H9 (cell line): ENCODE results near the gene OPRL1. TPM values are rescaled to one million over a fixed set of nuclear protein-coding genes. Genes with fewer than 3 reads are reported as not detected.

Experiments
- DNase-seq: peaks from one replicate; pipeline ENCODE4 v3.0.0-alpha.2; 2017
- H2AFZ ChIP-seq: one replicate; pipeline ENCODE4 v1.6.1; 2013; ENCODE audit warnings: mild to moderate bottlenecking, low read length, control low read depth, moderate library complexity
- H2AK5ac ChIP-seq: 2 replicates; pipeline ENCODE4 v1.6.1; 2013; ENCODE audit warnings: low read length, control low read depth, mixed read lengths; ENCODE audit not compliant: insufficient read length
- H2BK120ac ChIP-seq: one replicate; pipeline ENCODE4 v1.6.1; 2013; ENCODE audit warnings: low read depth, mild to moderate bottlenecking, low read length, control low read depth, inconsistent platforms; ENCODE audit not compliant: poor library complexity, severe bottlenecking
- H2BK12ac ChIP-seq: 2 replicates; pipeline ENCODE4 v1.6.1; 2013; ENCODE audit warnings: low read length, control low read depth, mixed read lengths, low read depth; ENCODE audit not compliant: insufficient read length
- H2BK15ac ChIP-seq: 2 replicates; pipeline ENCODE4 v1.6.1; 2013; ENCODE audit warnings: low read depth, low read length, control low read depth
- H2BK20ac ChIP-seq: one replicate; pipeline ENCODE4 v1.6.1; 2013; ENCODE audit warnings: low read depth, mild to moderate bottlenecking, low read length, control low read depth, inconsistent platforms; ENCODE audit not compliant: poor library complexity, severe bottlenecking
- H2BK5ac ChIP-seq: 2 replicates; pipeline ENCODE4 v1.6.1; 2013; ENCODE audit warnings: low read length, control low read depth, mixed read lengths; ENCODE audit not compliant: insufficient read length
- H3K14ac ChIP-seq: 2 replicates; pipeline ENCODE4 v1.6.1; 2013; ENCODE audit warnings: low read length, control low read depth; ENCODE audit not compliant: insufficient read depth
- H3K18ac ChIP-seq: 2 replicates; pipeline ENCODE4 v1.6.1; 2013; ENCODE audit warnings: low read depth, mild to moderate bottlenecking, mixed read lengths, low read length, control low read depth; ENCODE audit not compliant: insufficient read length
- H3K23ac ChIP-seq: 2 replicates; pipeline ENCODE4 v1.6.1; 2013; ENCODE audit warnings: low read length, control low read depth, mixed read lengths, low read depth; ENCODE audit not compliant: insufficient read length
- H3K23me2 ChIP-seq: 2 replicates; pipeline ENCODE4 v1.6.1; 2013; ENCODE audit warnings: low read depth, mild to moderate bottlenecking, mixed read lengths, low read length, control low read depth; ENCODE audit not compliant: insufficient read length, poor library complexity, severe bottlenecking
- H3K27ac ChIP-seq: 2 replicates; pipeline ENCODE4 v1.5.1; 2013; ENCODE audit warnings: low read length, control low read depth, mixed read lengths, low read depth; ENCODE audit not compliant: insufficient read length
- H3K27me3 ChIP-seq: 2 replicates; pipeline ENCODE4 v1.6.1; 2013; ENCODE audit warnings: low read length, control low read depth, inconsistent platforms; ENCODE audit not compliant: insufficient read depth
- H3K4ac ChIP-seq: 2 replicates; pipeline ENCODE4 v1.6.1; 2013; ENCODE audit warnings: low read depth, mild to moderate bottlenecking, control low read depth, inconsistent platforms, low read length, moderate library complexity
- H3K4me1 ChIP-seq: 2 replicates; pipeline ENCODE4 v1.6.1; 2013; ENCODE audit warnings: low read length, control low read depth, inconsistent platforms; ENCODE audit not compliant: insufficient read depth
- H3K4me2 ChIP-seq: 2 replicates; pipeline ENCODE4 v1.6.1; 2013; ENCODE audit warnings: low read length, control low read depth, mixed read lengths; ENCODE audit not compliant: insufficient read length, insufficient read depth
- H3K56ac ChIP-seq: 2 replicates; pipeline ENCODE4 v1.6.1; 2013; ENCODE audit warnings: low read depth, mild to moderate bottlenecking, mixed read lengths, low read length, control low read depth; ENCODE audit not compliant: insufficient read length
- H3K79me1 ChIP-seq: 2 replicates; pipeline ENCODE4 v1.6.1; 2013; ENCODE audit warnings: low read depth, mild to moderate bottlenecking, moderate library complexity, low read length, control low read depth, inconsistent platforms; ENCODE audit not compliant: insufficient read depth, poor library complexity, severe bottlenecking
- H3K79me2 ChIP-seq: 2 replicates; pipeline ENCODE4 v1.6.1; 2013; ENCODE audit warnings: low read length, control low read depth, inconsistent platforms; ENCODE audit not compliant: insufficient read depth
- H3K9ac ChIP-seq: 2 replicates; pipeline ENCODE4 v1.6.1; 2013; ENCODE audit warnings: low read length, control low read depth, mixed read lengths; ENCODE audit not compliant: insufficient read length; ENCODE audit errors: extremely low read depth
- H3K9me3 ChIP-seq: one replicate; pipeline ENCODE4 v1.6.1; 2013; ENCODE audit warnings: low read depth, low read length, inconsistent platforms; ENCODE audit not compliant: control insufficient read depth
- H3T11ph ChIP-seq: one replicate; pipeline ENCODE4 v1.6.1; 2013; ENCODE audit warnings: mild to moderate bottlenecking, low read length, control low read depth, inconsistent platforms
- H4K20me1 ChIP-seq: one replicate; pipeline ENCODE4 v1.6.1; 2013; ENCODE audit not compliant: control insufficient read depth, insufficient read length, insufficient read depth
- H4K5ac ChIP-seq: 2 replicates; pipeline ENCODE4 v1.6.1; 2013; ENCODE audit warnings: low read depth, mild to moderate bottlenecking, mixed read lengths, low read length, control low read depth; ENCODE audit not compliant: insufficient read length
- H4K8ac ChIP-seq: replicated peaks from 2 replicates; pipeline ENCODE4 v1.6.1; 2013; ENCODE audit warnings: low read length, control low read depth, mixed read lengths, low read depth; ENCODE audit not compliant: insufficient read length
- H4K91ac ChIP-seq: 2 replicates; pipeline ENCODE4 v1.6.1; 2013; ENCODE audit warnings: low read depth, mild to moderate bottlenecking, moderate library complexity, mixed read lengths, low read length, control low read depth; ENCODE audit not compliant: insufficient read length
- H3K27ac Mint-ChIP-seq, 3 experiments: 2 replicates in 2 of 3; 3 replicates in 1 of 3; pipeline ENCODE4 v1.8.0; 2020 to 2021; ENCODE audit warnings: mixed read lengths in 3 of 3, mild to moderate bottlenecking in 1 of 3, moderate library complexity in 1 of 3
- H3K27me3 Mint-ChIP-seq: 2 replicates; pipeline ENCODE4 v1.8.0; 2021; ENCODE audit warnings: low read depth, mild to moderate bottlenecking, moderate library complexity, mixed read lengths
- H3K36me3 Mint-ChIP-seq, 3 experiments: 2 replicates in 2 of 3; 3 replicates in 1 of 3; pipeline ENCODE4 v1.8.0; 2020 to 2021; ENCODE audit warnings: low read depth in 3 of 3, mixed read lengths in 3 of 3; ENCODE audit not compliant: insufficient read depth in 1 of 3
- H3K4me1 Mint-ChIP-seq, 2 experiments: 2 replicates each; pipeline ENCODE4 v1.8.0; 2020; ENCODE audit warnings: mixed read lengths in 2 of 2
- H3K4me3 Mint-ChIP-seq, 2 experiments: 2 replicates in 1 of 2; 3 replicates in 1 of 2; pipeline ENCODE4 v1.8.0; 2020 to 2021; ENCODE audit warnings: mild to moderate bottlenecking in 2 of 2, mixed read lengths in 2 of 2, moderate library complexity in 1 of 2
- H3K9me3 Mint-ChIP-seq, 2 experiments: 2 replicates in 1 of 2; 3 replicates in 1 of 2; pipeline ENCODE4 v1.8.0; 2020; ENCODE audit warnings: mild to moderate bottlenecking in 2 of 2, mixed read lengths in 2 of 2, moderate library complexity in 1 of 2
- WGBS: extraction: QIAGEN DNeasy Blood & Tissue Kit; methylation state at CpG from one replicate; pipeline ENCODE4 v1.1.7; 2013; ENCODE audit warnings: missing lambda C conversion rate, low lambda C conversion rate, mixed read lengths; ENCODE audit not compliant: insufficient read length; ENCODE audit errors: extremely low coverage; 5-methylcytosine and 5-hydroxymethylcytosine counted together
- total RNA-seq: library from RNA; stranded (reverse); gene quantifications from 2 replicates; pipeline ENCODE4 v1.2.1, GENCODE V29; 2021
- TF ChIP-seq, protein P1 (sequence below): fragments of 200-600 bp; sonication (generic); conservative IDR thresholded peaks from 3 replicates; pipeline ENCODE4 v1.8.0; 2021; ENCODE audit warnings: antibody characterized with exemption, mild to moderate bottlenecking

OPRL1 gene
- total RNA-seq, 1 experiment from 2014 or later = 0.90 TPM

DNA sequence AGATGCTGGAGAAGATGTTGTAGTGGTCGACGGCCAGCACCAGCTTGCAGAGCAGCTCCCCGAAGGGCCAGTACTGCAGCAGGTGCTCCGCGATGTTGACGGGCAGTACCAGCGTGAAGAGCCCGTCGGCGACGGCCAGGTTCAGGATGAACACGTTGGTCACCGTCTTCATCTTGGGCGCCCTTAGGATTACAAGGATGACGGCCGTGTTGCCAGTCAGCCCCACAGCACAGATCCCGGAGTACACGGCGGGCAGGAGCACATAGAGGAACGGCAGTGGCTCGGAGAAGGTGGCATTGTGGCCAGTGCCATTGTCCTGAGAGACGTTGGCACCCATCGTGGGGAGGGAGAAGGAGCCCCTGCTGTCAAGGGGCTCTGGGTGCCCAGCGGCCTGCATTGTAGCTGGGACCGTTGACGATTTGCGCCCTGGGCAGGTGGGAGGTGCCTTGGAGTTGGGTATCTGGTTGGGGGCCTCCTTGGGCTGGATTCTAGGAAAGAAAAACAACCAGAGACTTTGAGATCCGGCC lies 26.6 kb downstream of the OPRL1 start:
- Mint-ChIP-seq H3K9me3 (no peaks in the 10 kb centered on the region), H3K27ac (peak overlapping the region in 1 of 3 experiments; percentile 27; a peak in 1 of 7 replicates), H3K36me3 (no peaks in the 10 kb centered on the region), H3K4me3 (no peak overlapping the region; a peak in 1 of 5 replicates), H3K27me3 (peaks cover 29% of the 10 kb centered on the region), H3K4me1 (peaks cover 9 to 14% of the 10 kb centered on the region in 2 experiments; a peak in 3 of 4 replicates)
- Histone ChIP-seq H3K18ac (no peak overlapping the region), H3K56ac (no peak overlapping the region), H2BK20ac (no peak overlapping the region), H3K23ac (no peak overlapping the region), H4K91ac (no peak overlapping the region), H4K8ac (no peak overlapping the region), H2BK15ac (no peak overlapping the region), H3K4me2 (no peak overlapping the region), H3K79me2 (no peaks in the 10 kb centered on the region), H4K5ac (no peak overlapping the region), H3T11ph (no peak overlapping the region), H2BK120ac (no peak overlapping the region), H2BK5ac (no peak overlapping the region), H3K9ac (no peak overlapping the region), H3K79me1 (no peaks in the 10 kb centered on the region), H2AFZ (no peak overlapping the region), H3K23me2 (no peaks in the 10 kb centered on the region), H3K4ac (no peak overlapping the region), H3K14ac (no peak overlapping the region), H2AK5ac (no peak overlapping the region), H3K27me3 (peaks cover 3% of the 10 kb centered on the region; the same call in 1 of the 2 replicates), H4K20me1 (no peaks in the 10 kb centered on the region), H3K4me1 (no peaks in the 10 kb centered on the region), H2BK12ac (no peak overlapping the region), H3K9me3 (no peaks in the 10 kb centered on the region), H3K27ac (no peak overlapping the region)
- TF ChIP-seq, protein P1, sequence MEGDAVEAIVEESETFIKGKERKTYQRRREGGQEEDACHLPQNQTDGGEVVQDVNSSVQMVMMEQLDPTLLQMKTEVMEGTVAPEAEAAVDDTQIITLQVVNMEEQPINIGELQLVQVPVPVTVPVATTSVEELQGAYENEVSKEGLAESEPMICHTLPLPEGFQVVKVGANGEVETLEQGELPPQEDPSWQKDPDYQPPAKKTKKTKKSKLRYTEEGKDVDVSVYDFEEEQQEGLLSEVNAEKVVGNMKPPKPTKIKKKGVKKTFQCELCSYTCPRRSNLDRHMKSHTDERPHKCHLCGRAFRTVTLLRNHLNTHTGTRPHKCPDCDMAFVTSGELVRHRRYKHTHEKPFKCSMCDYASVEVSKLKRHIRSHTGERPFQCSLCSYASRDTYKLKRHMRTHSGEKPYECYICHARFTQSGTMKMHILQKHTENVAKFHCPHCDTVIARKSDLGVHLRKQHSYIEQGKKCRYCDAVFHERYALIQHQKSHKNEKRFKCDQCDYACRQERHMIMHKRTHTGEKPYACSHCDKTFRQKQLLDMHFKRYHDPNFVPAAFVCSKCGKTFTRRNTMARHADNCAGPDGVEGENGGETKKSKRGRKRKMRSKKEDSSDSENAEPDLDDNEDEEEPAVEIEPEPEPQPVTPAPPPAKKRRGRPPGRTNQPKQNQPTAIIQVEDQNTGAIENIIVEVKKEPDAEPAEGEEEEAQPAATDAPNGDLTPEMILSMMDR = no peak
- no CpG with 5 or more reads among the region's 28 CpGs for WGBS
- DNase-seq = no peak
